Tibial nerve (tissue), 4 donors: ENCODE data around the gene KCNT1. TPM values are rescaled to one million over a fixed set of nuclear protein-coding genes. Genes with fewer than 3 reads are reported as not detected.

Experiments used
- DNase-seq, 2 donors: peaks; one replicate each; pipeline ENCODE4 v3.0.0-alpha.2; 2019; ENCODE audit warnings: low spot score in 2 of 2
- H3K27ac ChIP-seq, 4 donors: fragments of 200-600 bp; sonication (generic) in 3 of 4; one replicate each; pipeline ENCODE4 v1.5.1; 2017 to 2019; ENCODE audit warnings: mild to moderate bottlenecking in 1 of 4
- H3K27me3 ChIP-seq, 2 donors: fragments of 200-600 bp; sonication (generic) in 1 of 2; one replicate each; pipeline versions ENCODE4 v1.5.1 to v1.6.0; 2017 to 2019
- H3K36me3 ChIP-seq, 3 donors: fragments of 200-600 bp; sonication (generic); one replicate each; pipeline ENCODE4 v1.5.1; 2018 to 2019
- H3K4me1 ChIP-seq, 4 donors: fragments of 200-600 bp; sonication (generic) in 3 of 4; one replicate each; pipeline ENCODE4 v1.5.1; 2017 to 2019
- H3K4me3 ChIP-seq, 4 donors: fragments of 200-600 bp; sonication (generic) in 3 of 4; one replicate each; pipeline ENCODE4 v1.5.1; 2017 to 2019; ENCODE audit warnings: mild to moderate bottlenecking in 1 of 4, moderate library complexity in 1 of 4
- H3K9me3 ChIP-seq, 4 donors: fragments of 200-600 bp; sonication (generic) in 3 of 4; one replicate each; pipeline ENCODE4 v1.5.1; 2017 to 2019
- CTCF ChIP-seq, 5 experiments: fragments of 200-600 bp in 3 of 5; fragments of 450-650 bp in 2 of 5; sonication (generic) in 3 of 5; IDR thresholded peaks; one replicate each; pipeline ENCODE4 v1.5.1; 2016 to 2019; ENCODE audit warnings: antibody characterized with exemption in 5 of 5, mild to moderate bottlenecking in 3 of 5, moderate library complexity in 2 of 5
- EP300 ChIP-seq, 2 donors: sonication (generic); formaldehyde crosslinking; IDR thresholded peaks; one replicate each; pipeline ENCODE4 v1.6.1; 2017; ENCODE audit warnings: antibody characterized with exemption in 2 of 2, mild to moderate bottlenecking in 1 of 2
- POLR2A ChIP-seq, 2 donors: fragments of 450-650 bp; IDR thresholded peaks; one replicate each; pipeline ENCODE4 v1.6.1; 2017; ENCODE audit warnings: antibody characterized with exemption in 2 of 2, mild to moderate bottlenecking in 2 of 2, moderate library complexity in 2 of 2
- WGBS, 2 donors: methylation state at CpG; one replicate each; pipeline ENCODE4 v1.1.5; 2018; 5-methylcytosine and 5-hydroxymethylcytosine counted together
- total RNA-seq, 4 donors: library from RNA; depleted of rRNA; stranded (reverse); fragments of >200 nt; gene quantifications; one replicate each; pipeline ENCODE4 v1.1.0, GENCODE V29; 2016

KCNT1 gene
- total RNA-seq, 4 donors from 2014 or later = under 0.01 to 0.39 TPM; not detected in 2

GRCh38 chr9:135704483-135704882, 2.5 kb downstream of the KCNT1 start:
- no peak for DNase-seq
- H3K9me3 ChIP-seq = no peaks in the 10 kb centered on the region
- no peak overlapping the region for H3K4me3 ChIP-seq
- 66 to 79% methylated on average over 2 to 5 of the region's 5 CpGs for WGBS, 2 donors
- H3K4me1 ChIP-seq = peaks cover 0 to 30% (median 10%) of the 10 kb centered on the region in 4 donors
- H3K27ac ChIP-seq = no peak overlapping the region
- no peaks in the 10 kb centered on the region for H3K36me3 ChIP-seq
- peaks cover 0 to 85% of the 10 kb centered on the region in 2 donors for H3K27me3 ChIP-seq
- no peak for TF ChIP-seq CTCF (IDR thresholded peaks at IDR 0.05)
- TF ChIP-seq POLR2A (IDR thresholded peaks at IDR 0.05) = no peak
- TF ChIP-seq EP300 (IDR thresholded peaks at IDR 0.05) = no peak

- Histone ChIP-seq H3K4me3 (no peak overlapping the region), H3K27ac (no peak overlapping the region), H3K27me3 (peaks cover 0 to 79% of the 10 kb centered on the region in 2 donors), H3K4me1 (peaks cover 0 to 30% (median 10%) of the 10 kb centered on the region in 4 donors), H3K9me3 (no peaks in the 10 kb centered on the region), H3K36me3 (no peaks in the 10 kb centered on the region)
- no peak for TF ChIP-seq EP300 (IDR thresholded peaks at IDR 0.05)
- TF ChIP-seq CTCF (IDR thresholded peaks at IDR 0.05) = no peak
- no peak for TF ChIP-seq POLR2A (IDR thresholded peaks at IDR 0.05)
- WGBS, 2 donors = 78 to 87% methylated on average over 9 to 14 of the region's 14 CpGs
- no peak for DNase-seq
These were observed 3.4 kb downstream of the KCNT1 start for GRCh38 chr9:135705376-135705775.

- Histone ChIP-seq H3K27ac (no peak overlapping the region), H3K27me3 (peaks cover 0 to 78% of the 10 kb centered on the region in 2 donors)
These were observed 4.3 kb downstream of the KCNT1 start for GRCh38 chr9:135706288-135706687.

GRCh38 chr9:135707252-135708138, 5.5 kb downstream of the KCNT1 start:
- H3K27me3 ChIP-seq = peaks cover 0 to 80% of the 10 kb centered on the region in 2 donors

More at GRCh38 chr9:135706288-135706687, 4.3 kb downstream of the KCNT1 start:
- H3K9me3 ChIP-seq = no peaks in the 10 kb centered on the region
- peaks cover 0 to 29% (median 10%) of the 10 kb centered on the region in 4 donors for H3K4me1 ChIP-seq
- TF ChIP-seq POLR2A (IDR thresholded peaks at IDR 0.05) = no peak
- no peak for TF ChIP-seq EP300 (IDR thresholded peaks at IDR 0.05)
- TF ChIP-seq CTCF (IDR thresholded peaks at IDR 0.05) = no peak
- no peak overlapping the region for H3K4me3 ChIP-seq
- no peaks in the 10 kb centered on the region for H3K36me3 ChIP-seq
- DNase-seq = no peak
- 90 to 94% methylated on average over 7 to 9 of the region's 9 CpGs for WGBS, 2 donors

More at GRCh38 chr9:135707252-135708138, 5.5 kb downstream of the KCNT1 start:
- 13 to 27% methylated on average over 15 of the region's 23 CpGs for WGBS, 2 donors
- no peak overlapping the region for H3K4me3 ChIP-seq
- no peak overlapping the region for H3K27ac ChIP-seq
- no peaks in the 10 kb centered on the region for H3K9me3 ChIP-seq
- no peak for DNase-seq
- H3K4me1 ChIP-seq = peaks cover 0 to 17% (median 0%) of the 10 kb centered on the region in 4 donors
- no peaks in the 10 kb centered on the region for H3K36me3 ChIP-seq
- TF ChIP-seq POLR2A (IDR thresholded peaks at IDR 0.05) (no peak), EP300 (IDR thresholded peaks at IDR 0.05) (no peak), CTCF (IDR thresholded peaks at IDR 0.05) (no peak)
